GM19468 (cell line): ENCODE measurements around the gene MDC1.

Experiments used
- ATAC-seq: cut with Tn5 transposase; IDR thresholded peaks from one replicate; pipeline ENCODE4 v1.9.1; 2021; ENCODE audit warnings: mild to moderate bottlenecking, moderate library complexity, moderate number of reproducible peaks; ENCODE audit not compliant: unreplicated experiment; ENCODE audit errors: extremely low read depth

Gene MDC1

GRCh38 chr6:30709101-30709868 lies 7.8 kb downstream of the MDC1 start:
- ATAC-seq = no peak

- no peak for ATAC-seq
Measured at GRCh38 chr6:30707281-30707850, 9.7 kb downstream of the MDC1 start.

GRCh38 chr6:30705620-30706019 lies 11.5 kb downstream of the MDC1 start:
- no peak for ATAC-seq

GRCh38 chr6:30703821-30704220 lies 13.3 kb downstream of the MDC1 start:
- no peak for ATAC-seq

- ATAC-seq = no peak
Measured at GRCh38 chr6:30703011-30703410, 14.1 kb downstream of the MDC1 start.

GRCh38 chr6:30700340-30700739 lies 16.7 kb downstream of the MDC1 start:
- ATAC-seq = no peak

GRCh38 chr6:30696432-30696831 lies 20.6 kb downstream of the MDC1 start:
- no peak for ATAC-seq

- ATAC-seq = no peak
Measured at GRCh38 chr6:30691208-30691847, 25.8 kb downstream of the MDC1 start.

GRCh38 chr6:30690403-30691207 lies 26.5 kb downstream of the MDC1 start, which contains the start of gene NRM:
Gene NRM (minus strand): TSS chr6:30690984. CDS start chr6:30690974, 10 bp downstream.
- ATAC-seq = no peak

GRCh38 chr6:30689985-30690384 lies 27.1 kb downstream of the MDC1 start:
- ATAC-seq = no peak

- ATAC-seq = no peak
Measured at GRCh38 chr6:30689022-30689865, 27.8 kb downstream of the MDC1 start.

- ATAC-seq = no peak
Measured at GRCh38 chr6:30688569-30688968, 28.5 kb downstream of the MDC1 start.

- no peak for ATAC-seq
Measured at GRCh38 chr6:30687659-30688431, 29.2 kb downstream of the MDC1 start.

GRCh38 chr6:30686908-30687658 lies 30.0 kb downstream of the MDC1 start:
- ATAC-seq = peak; percentile 31

GRCh38 chr6:30686009-30686907 lies 30.8 kb downstream of the MDC1 start, which contains the start of gene PPP1R18:
Gene PPP1R18 (minus strand): TSS chr6:30686645. CDS start chr6:30686018, 627 bp downstream.
- no peak for ATAC-seq

- ATAC-seq = no peak
Measured at GRCh38 chr6:30685157-30686008, 31.7 kb downstream of the MDC1 start.
